BJ (cell line): Measurements from ENCODE around the gene RSAD2. TPM values are rescaled to one million over a fixed set of nuclear protein-coding genes. Genes with fewer than 3 reads are reported as not detected.
"Not testable (repeated sequence)": the region's sequence is repeated elsewhere in the genome, so short reads cannot be mapped to it uniquely, and the experiment has no call there.

ENCODE experiments used
- CTCF ChIA-PET: fragments of 350-600 bp; formaldehyde crosslinking; extraction: SDS; loops from one replicate; lab custom pipeline; 2021; ENCODE audit warnings: antibody characterized with exemption, inconsistent platforms; lab: Yijun Ruan, JAX
- POLR2A ChIA-PET: fragments of 300-600 bp; sonication (Branson Sonifier 250); formaldehyde crosslinking; extraction: SDS; loops from one replicate; lab custom pipeline; 2021; ENCODE audit warnings: antibody characterized with exemption; lab: Charles Lee
- DNase-seq: peaks from one replicate; pipeline ENCODE4 v3.0.0-alpha.2; 2011; ENCODE audit warnings: low read depth
- H3K27me3 ChIP-seq: 2 replicates; pipeline ENCODE4 v1.6.0; 2011; ENCODE audit warnings: low read length; ENCODE audit not compliant: control insufficient read depth, insufficient read depth
- H3K36me3 ChIP-seq: 2 replicates; pipeline ENCODE4 v1.5.1; 2011; ENCODE audit warnings: low read length; ENCODE audit not compliant: control insufficient read depth, insufficient read depth
- H3K4me3 ChIP-seq: 2 replicates; pipeline ENCODE4 v1.5.1; 2011; ENCODE audit warnings: low read depth, mild to moderate bottlenecking, control low read depth, low read length
- CTCF ChIP-seq: IDR thresholded peaks from 2 replicates; pipeline ENCODE4 v1.5.1; 2011; ENCODE audit warnings: low read depth, mild to moderate bottlenecking, control low read depth, inconsistent platforms, low read length, moderate library complexity; ENCODE audit not compliant: insufficient read depth
- polyA plus RNA-seq: library from polyadenylated mRNA; depleted of rRNA; stranded (reverse); fragments of >200 nt; gene quantifications from 2 replicates; pipeline ENCODE4 v1.2.3, GENCODE V29; 2011

Gene RSAD2
- polyA plus RNA-seq, 1 experiment: 0.05 TPM

GRCh38 chr2:6854416-6854815 is 23.2 kb upstream of the RSAD2 start:
- H3K27me3 ChIP-seq: no peaks in the 10 kb centered on the region
- ChIA-PET CTCF (no interaction called here), POLR2A (no interaction called here)
- no peaks in the 10 kb centered on the region for H3K36me3 ChIP-seq
- H3K4me3 ChIP-seq: no peak overlapping the region
- TF ChIP-seq CTCF: no peak
- no peak for DNase-seq

GRCh38 chr2:6855860-6856547 is 21.6 kb upstream of the RSAD2 start:
- H3K36me3 ChIP-seq: no peaks in the 10 kb centered on the region
- no peaks in the 10 kb centered on the region for H3K27me3 ChIP-seq
- DNase-seq: no peak
- no peak overlapping the region for H3K4me3 ChIP-seq
- CTCF ChIA-PET: no interaction called here
- no peak for TF ChIP-seq CTCF
- POLR2A ChIA-PET: no interaction called here

GRCh38 chr2:6856548-6856920 is 21.0 kb upstream of the RSAD2 start:
- ChIA-PET POLR2A (no interaction called here), CTCF (no interaction called here)
- no peak overlapping the region for H3K4me3 ChIP-seq
- no peaks in the 10 kb centered on the region for H3K36me3 ChIP-seq
- H3K27me3 ChIP-seq: no peaks in the 10 kb centered on the region
- no peak for TF ChIP-seq CTCF
- no peak for DNase-seq

- H3K36me3 ChIP-seq, POLR2A ChIA-PET, H3K4me3 ChIP-seq, CTCF ChIA-PET, DNase-seq, H3K27me3 ChIP-seq: not testable (repeated sequence)
These were observed 19.0 kb upstream of the RSAD2 start for GRCh38 chr2:6858466-6859027.

- CTCF ChIA-PET: no interaction called here
- POLR2A ChIA-PET: no interaction called here
- H3K4me3 ChIP-seq: no peak overlapping the region
- no peak for DNase-seq
- H3K27me3 ChIP-seq: 0 out of 2 replicates have a peak, but pooled peaks cover 2% of the 10 kb centered on the region
- no peak for TF ChIP-seq CTCF
- H3K36me3 ChIP-seq: no peaks in the 10 kb centered on the region
These were observed 17.3 kb upstream of the RSAD2 start for GRCh38 chr2:6860296-6860695.

- Histone ChIP-seq H3K4me3 (no peak overlapping the region), H3K27me3 (peaks cover 6% of the 10 kb centered on the region), H3K36me3 (no peaks in the 10 kb centered on the region)
- POLR2A ChIA-PET: no interaction called here
- no peak for DNase-seq
- CTCF ChIA-PET: interaction anchor here (1.0 kb wide), 1 partner anchor 511 kb away, joined by 3 read pairs; no protein-coding TSS in a partner anchor
- no peak for TF ChIP-seq CTCF
These were observed 13.8 kb upstream of the RSAD2 start for GRCh38 chr2:6863792-6864191.
